K562 (cell line): ENCODE measurements around the gene MATCAP1. TPM values are rescaled to one million over a fixed set of nuclear protein-coding genes. Genes with fewer than 3 reads are reported as not detected.

Source experiments
- FOXJ2 ChIP-seq: fragments of 200-800 bp; sonication (Bioruptor generic); IDR thresholded peaks from 2 replicates; pipeline ENCODE4 v1.6.1; 2016; ENCODE audit warnings: missing genetic modification characterization, missing compliant biosample characterization
- FOXJ3 ChIP-seq: sonication (generic); formaldehyde crosslinking; IDR thresholded peaks from 2 replicates; pipeline ENCODE4 v1.4.0; 2020; ENCODE audit warnings: mild to moderate bottlenecking, missing genetic modification reagents
- HNRNPL ChIP-seq: fragments of 200-400 bp; formaldehyde crosslinking; IDR thresholded peaks from 2 replicates; pipeline ENCODE4 v1.6.1; 2017; ENCODE audit warnings: low read depth, mild to moderate bottlenecking, low read length
- MECOM ChIP-seq: fragments of 250-450 bp; sonication (Bioruptor Pico); IDR thresholded peaks from 2 replicates; pipeline ENCODE4 v1.8.0; 2022; ENCODE audit warnings: inconsistent platforms
- PRPF4 ChIP-seq: fragments of 200-400 bp; formaldehyde crosslinking; IDR thresholded peaks from one replicate; pipeline ENCODE4 v1.6.1; 2017; ENCODE audit warnings: low read length, low read depth, mild to moderate bottlenecking; ENCODE audit not compliant: insufficient read depth, poor library complexity, severe bottlenecking
- TAF1 ChIP-seq: IDR thresholded peaks from 2 replicates; pipeline ENCODE4 v1.6.1; 2011; ENCODE audit warnings: mild to moderate bottlenecking, low read length, moderate library complexity; ENCODE audit not compliant: insufficient read depth, control insufficient read depth, severe bottlenecking; ENCODE audit errors: extremely low read depth
- TBL1XR1 ChIP-seq, 2 experiments: IDR thresholded peaks; 2 replicates each; pipeline ENCODE4 v1.6.1; 2012; ENCODE audit warnings: improper control_type of control experiment in 2 of 2, low read length in 2 of 2, mild to moderate bottlenecking in 1 of 2
- TEAD1 ChIP-seq, 2 experiments: fragments of 450-650 bp in 1 of 2; sonication (generic) in 1 of 2; formaldehyde crosslinking; IDR thresholded peaks; 2 replicates each; pipeline versions ENCODE4 v1.4.0 to v1.8.0; 2020 to 2022; ENCODE audit warnings: mild to moderate bottlenecking in 2 of 2, missing genetic modification reagents in 1 of 2
- TGIF2 ChIP-seq: sonication (generic); formaldehyde crosslinking; IDR thresholded peaks from 2 replicates; pipeline ENCODE4 v1.8.1; 2022; ENCODE audit warnings: mild to moderate bottlenecking, missing genetic modification reagents, moderate library complexity
- ZBTB8A ChIP-seq: fragments of 450-650 bp; IDR thresholded peaks from 2 replicates; pipeline ENCODE4 v1.6.1; 2018; ENCODE audit warnings: mild to moderate bottlenecking, moderate library complexity; ENCODE audit not compliant: partially characterized antibody
- ZKSCAN8 ChIP-seq: fragments of 200-800 bp; sonication (Bioruptor generic); IDR thresholded peaks from 2 replicates; pipeline ENCODE4 v1.6.1; 2016; ENCODE audit warnings: missing genetic modification characterization, missing compliant biosample characterization
- ZNF347 ChIP-seq: fragments of 450-650 bp; formaldehyde crosslinking; IDR thresholded peaks from 2 replicates; pipeline ENCODE4 v1.4.0; 2020; ENCODE audit warnings: low read depth, mild to moderate bottlenecking, moderate library complexity
- ZNF507 ChIP-seq: conservative IDR thresholded peaks from 2 replicates; pipeline ENCODE4 v1.6.1; 2017; ENCODE audit warnings: missing genetic modification characterization, missing compliant biosample characterization
- ZNF551 ChIP-seq: fragments of 250-450 bp; sonication (Bioruptor Pico); IDR thresholded peaks from 2 replicates; pipeline ENCODE4 v1.5.0; 2021; ENCODE audit warnings: mild to moderate bottlenecking, moderate library complexity
- polyA plus RNA-seq, 8 experiments: library from polyadenylated mRNA; depleted of rRNA in 4 of 8; stranded (reverse) in 5 of 8; unstranded in 3 of 8; fragments of >200 nt; fragmentation: Nextera tagmentation in 2 of 8; fragmentation: Illumina TruSeq in 1 of 8; extraction: Ambion mirVana in 2 of 8; extraction: Trizol in 1 of 8; gene quantifications; 2 replicates each; pipeline versions ENCODE4 v1.2.1 to v1.2.3, GENCODE V29; 2011 to 2014; ENCODE audit warnings: inconsistent platforms in 1 of 8, missing spikeins in 1 of 8
- total RNA-seq, 7 experiments: library from RNA; depleted of rRNA in 6 of 7; stranded (reverse); fragments of >200 nt in 6 of 7; fragmentation: Illumina TruSeq in 2 of 7; extraction: Trizol in 2 of 7; gene quantifications; 2 replicates each; pipeline versions ENCODE4 v1.2.1 to v1.2.3, GENCODE V29; 2011 to 2021; ENCODE audit warnings: low replicate concordance in 1 of 7
- TF ChIP-seq, protein P1 (sequence below): sonication (generic); formaldehyde crosslinking; IDR thresholded peaks from 2 replicates; pipeline ENCODE4 v1.8.1; 2023; ENCODE audit warnings: mild to moderate bottlenecking, missing genetic modification reagents
- TF ChIP-seq, protein P2 (sequence below), 2 experiments: fragments of 450-650 bp in 1 of 2; sonication (generic) in 1 of 2; formaldehyde crosslinking in 1 of 2; IDR thresholded peaks in 1 of 2; conservative IDR thresholded peaks in 1 of 2; 2 replicates each; pipeline versions ENCODE4 v1.6.1 to v1.8.1; 2016 to 2023; ENCODE audit warnings: mild to moderate bottlenecking in 2 of 2, moderate library complexity in 2 of 2, inconsistent platforms in 1 of 2, missing genetic modification reagents in 1 of 2
- TF ChIP-seq, protein P3 (sequence below): sonication (generic); formaldehyde crosslinking; IDR thresholded peaks from 2 replicates; pipeline ENCODE4 v1.8.0; 2022; ENCODE audit warnings: mild to moderate bottlenecking, missing genetic modification reagents
- TF ChIP-seq, protein P4 (sequence below): fragments of 450-650 bp; IDR thresholded peaks from 2 replicates; pipeline ENCODE4 v1.6.1; 2016; ENCODE audit warnings: low read depth, mild to moderate bottlenecking, moderate library complexity
- TF ChIP-seq, protein P5 (sequence below): fragments of 450-650 bp; IDR thresholded peaks from 2 replicates; pipeline ENCODE4 v1.7.0; 2016; ENCODE audit warnings: borderline replicate concordance

The MATCAP1 gene
- total and polyA plus RNA-seq, 9 of the 15 experiments (the other 6 are each of a cell fraction or from before 2014, with no cell fraction given), result 3.4 to 20.5 (median 10.3) TPM

DNA sequence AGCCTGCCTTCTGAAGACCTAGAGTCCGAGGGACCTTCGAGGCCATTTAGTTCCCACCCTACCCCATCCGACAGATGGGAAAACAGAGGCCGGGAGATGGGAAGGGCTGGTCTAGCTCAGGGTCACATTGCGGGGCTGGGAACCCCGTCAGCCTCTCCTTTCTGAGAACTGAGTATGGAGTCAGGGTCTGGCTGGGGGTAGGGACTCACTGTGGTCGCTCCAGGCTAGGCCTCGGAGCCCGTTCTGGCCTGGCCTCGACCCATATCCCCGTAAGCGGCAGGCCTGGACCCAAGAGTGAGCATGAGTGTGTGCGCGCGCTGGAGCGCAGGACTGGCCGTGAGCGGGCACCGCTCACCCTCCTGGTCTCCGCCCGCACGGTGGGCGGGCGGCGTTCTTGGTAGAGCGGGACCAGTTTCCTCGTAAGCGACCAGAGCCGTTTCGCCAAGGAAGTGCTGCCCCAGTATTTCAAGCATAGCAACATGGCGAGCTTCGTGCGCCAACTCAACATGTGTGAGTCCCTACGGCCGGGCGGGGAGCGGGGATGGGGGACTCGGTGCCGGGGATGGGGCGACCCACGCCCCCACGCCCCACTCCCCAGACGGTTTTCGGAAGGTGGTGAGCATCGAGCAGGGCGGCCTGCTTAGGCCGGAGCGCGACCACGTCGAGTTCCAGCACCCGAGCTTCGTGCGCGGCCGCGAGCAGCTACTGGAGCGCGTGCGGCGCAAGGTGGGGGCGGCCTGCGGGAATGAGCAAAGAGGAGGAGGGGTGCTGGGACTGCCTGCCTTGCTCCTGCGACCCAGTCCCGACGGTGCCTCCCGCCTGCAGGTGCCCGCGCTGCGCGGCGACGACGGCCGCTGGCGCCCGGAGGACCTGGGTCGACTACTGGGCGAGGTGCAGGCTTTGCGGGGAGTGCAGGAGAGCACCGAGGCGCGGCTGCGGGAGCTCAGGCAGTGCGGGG lies 18.4 kb downstream of the MATCAP1 start (continued):
- TF ChIP-seq, protein P1, sequence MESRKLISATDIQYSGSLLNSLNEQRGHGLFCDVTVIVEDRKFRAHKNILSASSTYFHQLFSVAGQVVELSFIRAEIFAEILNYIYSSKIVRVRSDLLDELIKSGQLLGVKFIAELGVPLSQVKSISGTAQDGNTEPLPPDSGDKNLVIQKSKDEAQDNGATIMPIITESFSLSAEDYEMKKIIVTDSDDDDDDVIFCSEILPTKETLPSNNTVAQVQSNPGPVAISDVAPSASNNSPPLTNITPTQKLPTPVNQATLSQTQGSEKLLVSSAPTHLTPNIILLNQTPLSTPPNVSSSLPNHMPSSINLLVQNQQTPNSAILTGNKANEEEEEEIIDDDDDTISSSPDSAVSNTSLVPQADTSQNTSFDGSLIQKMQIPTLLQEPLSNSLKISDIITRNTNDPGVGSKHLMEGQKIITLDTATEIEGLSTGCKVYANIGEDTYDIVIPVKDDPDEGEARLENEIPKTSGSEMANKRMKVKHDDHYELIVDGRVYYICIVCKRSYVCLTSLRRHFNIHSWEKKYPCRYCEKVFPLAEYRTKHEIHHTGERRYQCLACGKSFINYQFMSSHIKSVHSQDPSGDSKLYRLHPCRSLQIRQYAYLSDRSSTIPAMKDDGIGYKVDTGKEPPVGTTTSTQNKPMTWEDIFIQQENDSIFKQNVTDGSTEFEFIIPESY (CRISPR knock-in tag), result peak; percentile 99
- TF ChIP-seq, protein P2, sequence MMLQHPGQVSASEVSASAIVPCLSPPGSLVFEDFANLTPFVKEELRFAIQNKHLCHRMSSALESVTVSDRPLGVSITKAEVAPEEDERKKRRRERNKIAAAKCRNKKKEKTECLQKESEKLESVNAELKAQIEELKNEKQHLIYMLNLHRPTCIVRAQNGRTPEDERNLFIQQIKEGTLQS (IDR thresholded peaks at IDR 0.05), result peak; percentile 49; the same call in 1 of the 2 replicates
- TF ChIP-seq, protein P2 (CRISPR knock-in tag; conservative IDR thresholded peaks at IDR 0.05), result no peak
- TF ChIP-seq, protein P3, sequence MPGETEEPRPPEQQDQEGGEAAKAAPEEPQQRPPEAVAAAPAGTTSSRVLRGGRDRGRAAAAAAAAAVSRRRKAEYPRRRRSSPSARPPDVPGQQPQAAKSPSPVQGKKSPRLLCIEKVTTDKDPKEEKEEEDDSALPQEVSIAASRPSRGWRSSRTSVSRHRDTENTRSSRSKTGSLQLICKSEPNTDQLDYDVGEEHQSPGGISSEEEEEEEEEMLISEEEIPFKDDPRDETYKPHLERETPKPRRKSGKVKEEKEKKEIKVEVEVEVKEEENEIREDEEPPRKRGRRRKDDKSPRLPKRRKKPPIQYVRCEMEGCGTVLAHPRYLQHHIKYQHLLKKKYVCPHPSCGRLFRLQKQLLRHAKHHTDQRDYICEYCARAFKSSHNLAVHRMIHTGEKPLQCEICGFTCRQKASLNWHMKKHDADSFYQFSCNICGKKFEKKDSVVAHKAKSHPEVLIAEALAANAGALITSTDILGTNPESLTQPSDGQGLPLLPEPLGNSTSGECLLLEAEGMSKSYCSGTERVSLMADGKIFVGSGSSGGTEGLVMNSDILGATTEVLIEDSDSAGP (CRISPR knock-in tag), result no peak
- TF ChIP-seq, protein P4, sequence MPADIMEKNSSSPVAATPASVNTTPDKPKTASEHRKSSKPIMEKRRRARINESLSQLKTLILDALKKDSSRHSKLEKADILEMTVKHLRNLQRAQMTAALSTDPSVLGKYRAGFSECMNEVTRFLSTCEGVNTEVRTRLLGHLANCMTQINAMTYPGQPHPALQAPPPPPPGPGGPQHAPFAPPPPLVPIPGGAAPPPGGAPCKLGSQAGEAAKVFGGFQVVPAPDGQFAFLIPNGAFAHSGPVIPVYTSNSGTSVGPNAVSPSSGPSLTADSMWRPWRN, result no peak
- TF ChIP-seq TGIF2 (CRISPR knock-in tag) (0 out of 2 replicates have a peak, but pooled peaks have one; percentile 6), TEAD1 (CRISPR knock-in tag; IDR thresholded peaks at IDR 0.05) (no peak), ZKSCAN8 (no peak), MECOM (CRISPR knock-in tag) (no peak), ZNF507 (tag) (no peak), ZNF347 (CRISPR knock-in tag) (no peak), HNRNPL (peak; percentile 68; the same call in 1 of the 2 replicates), ZNF551 (CRISPR knock-in tag) (no peak), TBL1XR1 (IDR thresholded peaks at IDR 0.05; ENCODE audit: low read length in 2 of 2) (no peak), TAF1 (no peak), ZBTB8A (no peak), PRPF4 (peak; percentile 64), FOXJ2 (no peak), FOXJ3 (CRISPR knock-in tag) (no peak)
- TF ChIP-seq, protein P5, sequence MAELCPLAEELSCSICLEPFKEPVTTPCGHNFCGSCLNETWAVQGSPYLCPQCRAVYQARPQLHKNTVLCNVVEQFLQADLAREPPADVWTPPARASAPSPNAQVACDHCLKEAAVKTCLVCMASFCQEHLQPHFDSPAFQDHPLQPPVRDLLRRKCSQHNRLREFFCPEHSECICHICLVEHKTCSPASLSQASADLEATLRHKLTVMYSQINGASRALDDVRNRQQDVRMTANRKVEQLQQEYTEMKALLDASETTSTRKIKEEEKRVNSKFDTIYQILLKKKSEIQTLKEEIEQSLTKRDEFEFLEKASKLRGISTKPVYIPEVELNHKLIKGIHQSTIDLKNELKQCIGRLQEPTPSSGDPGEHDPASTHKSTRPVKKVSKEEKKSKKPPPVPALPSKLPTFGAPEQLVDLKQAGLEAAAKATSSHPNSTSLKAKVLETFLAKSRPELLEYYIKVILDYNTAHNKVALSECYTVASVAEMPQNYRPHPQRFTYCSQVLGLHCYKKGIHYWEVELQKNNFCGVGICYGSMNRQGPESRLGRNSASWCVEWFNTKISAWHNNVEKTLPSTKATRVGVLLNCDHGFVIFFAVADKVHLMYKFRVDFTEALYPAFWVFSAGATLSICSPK, result no peak
